Measurements from ENCODE around the gene CANT1.
"Not testable (repeated sequence)": the region's sequence is repeated elsewhere in the genome, so short reads cannot be mapped to it uniquely, and the experiment has no call there.

CANT1 gene

DNA sequence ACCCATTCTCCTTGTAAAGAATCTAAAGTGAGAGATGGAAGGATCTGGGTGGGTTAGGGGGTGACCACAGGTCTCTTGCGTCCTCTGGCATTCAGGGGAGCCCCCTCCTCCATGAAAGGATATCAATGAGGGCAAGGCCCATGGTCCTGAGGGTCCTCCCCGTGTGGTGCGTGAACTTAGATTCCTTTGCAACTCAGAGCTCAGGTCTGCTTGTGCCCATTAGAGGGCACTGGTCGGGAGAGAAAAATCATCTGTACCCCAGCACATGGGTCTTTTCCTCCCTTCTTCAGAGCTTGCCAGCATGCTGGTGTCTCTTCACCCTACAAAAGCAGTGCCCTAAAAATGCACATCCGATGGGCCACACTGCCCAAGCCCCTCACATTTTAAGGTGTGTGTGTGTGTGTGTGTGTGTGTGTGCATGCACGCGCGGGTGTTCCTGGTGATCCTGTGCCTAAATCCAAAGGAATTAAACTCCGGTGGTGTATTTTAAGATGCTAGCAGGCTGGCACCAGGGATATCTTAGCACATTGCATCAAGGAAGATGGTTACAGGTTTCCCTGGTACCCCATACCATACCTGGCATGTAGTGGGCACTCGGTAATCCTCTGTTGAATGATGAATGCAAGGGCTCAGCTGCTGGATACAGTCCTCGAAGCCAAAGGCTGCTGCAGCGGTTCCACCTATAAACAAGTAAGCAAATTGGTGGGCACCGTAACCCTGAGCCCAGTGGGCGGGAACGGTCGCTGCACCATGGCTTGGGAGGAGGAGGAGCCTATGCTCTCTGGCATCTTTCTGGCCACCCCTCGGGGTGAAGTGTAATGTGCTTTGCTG lies 19.1 kb upstream of the CANT1 start:
- in situ Hi-C loops (cut with MboI; ENCODE audit: low sequenced_read_pairs): no loop called here

DNA sequence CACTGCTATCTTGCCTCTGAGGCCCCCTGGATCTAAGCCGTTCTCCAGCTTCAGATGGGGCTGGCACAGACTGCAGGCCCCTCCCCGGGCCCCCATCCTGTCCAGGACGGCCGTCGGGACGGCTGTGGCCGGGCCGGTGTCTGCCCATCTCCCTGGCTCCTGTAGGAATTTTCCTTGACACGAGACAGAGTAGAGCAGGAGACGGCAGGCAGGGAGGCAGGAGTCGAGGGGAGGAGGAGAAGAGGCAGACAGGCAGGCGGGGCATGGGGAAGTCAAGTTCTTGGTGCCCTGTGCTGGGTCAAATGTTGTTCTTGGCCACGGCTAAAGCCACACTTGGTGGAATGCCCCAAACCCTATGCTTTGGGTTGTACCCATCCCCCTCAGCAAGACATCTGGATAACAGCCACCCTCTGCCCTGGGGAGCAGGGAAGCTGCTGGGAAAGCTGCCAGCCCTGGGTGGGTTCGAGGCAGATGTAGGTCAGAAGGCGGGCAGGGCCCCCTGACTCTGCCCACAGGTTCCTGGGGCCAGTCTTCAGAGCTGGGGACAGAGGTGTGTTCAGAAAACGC lies 18.4 kb upstream of the CANT1 start:
- in situ Hi-C loops (cut with MboI; ENCODE audit: low sequenced_read_pairs): no loop called here

DNA sequence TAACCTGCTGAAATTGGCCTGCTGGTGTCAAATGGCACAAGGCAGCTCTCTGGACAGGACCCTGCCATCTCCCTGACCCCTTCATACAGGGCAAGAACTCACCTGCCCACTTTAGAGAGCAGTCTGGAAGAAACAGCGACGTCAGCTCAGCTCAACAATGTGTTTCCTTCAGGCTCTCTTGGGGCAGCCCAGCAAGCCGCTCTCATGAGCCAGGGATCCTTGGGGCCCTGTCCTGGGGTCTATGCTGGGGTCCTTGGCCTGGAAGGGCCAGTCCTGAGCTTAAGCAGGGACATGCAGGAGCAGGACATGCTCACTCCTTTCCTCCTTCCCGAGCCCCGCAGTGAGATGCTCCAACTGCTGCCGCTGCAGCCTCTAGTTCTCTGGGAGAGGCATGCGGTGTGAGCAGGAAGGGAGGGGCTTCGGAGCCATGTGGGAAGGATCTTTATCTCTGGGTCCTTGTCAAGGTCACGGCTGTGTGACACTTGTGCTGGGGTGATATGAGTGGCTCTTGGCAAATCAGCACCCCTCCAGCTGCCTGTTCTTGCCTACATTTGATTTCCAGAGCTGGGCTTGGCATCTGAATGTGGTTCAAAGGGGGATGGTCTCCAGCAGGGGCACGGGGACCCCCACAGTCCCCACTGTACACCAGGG lies 17.8 kb upstream of the CANT1 start:
- in situ Hi-C loops (cut with MboI; ENCODE audit: low sequenced_read_pairs): no loop called here

DNA sequence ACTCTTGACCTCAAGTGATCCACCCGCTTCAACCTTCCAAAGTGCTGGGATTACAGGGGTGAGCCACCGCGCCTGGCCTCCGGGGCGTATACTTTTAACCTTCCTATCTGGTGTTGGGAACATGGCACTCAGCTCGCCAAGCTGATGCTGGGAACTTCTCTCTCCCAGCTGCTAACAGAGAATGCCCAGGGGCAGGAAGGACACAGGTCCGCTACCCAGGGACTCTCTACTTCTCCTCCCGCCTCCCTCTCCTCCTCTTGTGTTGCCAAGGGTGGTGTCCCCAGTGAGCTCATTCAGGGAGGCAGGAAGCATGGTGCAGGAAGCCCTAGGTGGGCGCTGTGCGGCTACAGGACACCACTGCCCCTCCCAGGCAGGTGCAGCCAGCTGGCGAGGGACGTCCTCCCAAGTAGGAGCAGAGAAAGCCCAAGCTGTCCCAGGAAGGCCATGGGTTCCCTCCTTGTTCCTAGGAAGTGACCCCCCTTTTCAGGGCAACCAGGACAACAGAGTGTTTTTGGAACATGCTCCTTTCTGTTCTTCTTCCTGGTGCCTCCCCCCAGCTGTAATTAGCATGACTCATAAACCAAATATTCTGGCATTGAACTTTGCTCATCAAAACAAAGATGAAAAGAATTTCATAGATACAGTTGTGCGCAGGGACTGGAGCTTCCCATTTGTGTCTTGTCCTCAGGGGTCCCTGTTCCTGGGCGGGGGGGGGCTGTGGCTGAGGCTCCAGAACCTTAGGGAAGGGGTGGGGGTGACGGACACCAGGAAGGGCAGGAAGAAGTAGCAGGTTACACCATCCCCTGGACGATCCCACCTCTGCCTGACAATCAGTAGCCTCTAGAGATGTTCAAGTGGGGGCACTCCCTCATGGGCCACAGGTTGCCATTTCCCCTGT lies 17.1 kb upstream of the CANT1 start:
- in situ Hi-C loops (cut with MboI; ENCODE audit: low sequenced_read_pairs): no loop called here

DNA sequence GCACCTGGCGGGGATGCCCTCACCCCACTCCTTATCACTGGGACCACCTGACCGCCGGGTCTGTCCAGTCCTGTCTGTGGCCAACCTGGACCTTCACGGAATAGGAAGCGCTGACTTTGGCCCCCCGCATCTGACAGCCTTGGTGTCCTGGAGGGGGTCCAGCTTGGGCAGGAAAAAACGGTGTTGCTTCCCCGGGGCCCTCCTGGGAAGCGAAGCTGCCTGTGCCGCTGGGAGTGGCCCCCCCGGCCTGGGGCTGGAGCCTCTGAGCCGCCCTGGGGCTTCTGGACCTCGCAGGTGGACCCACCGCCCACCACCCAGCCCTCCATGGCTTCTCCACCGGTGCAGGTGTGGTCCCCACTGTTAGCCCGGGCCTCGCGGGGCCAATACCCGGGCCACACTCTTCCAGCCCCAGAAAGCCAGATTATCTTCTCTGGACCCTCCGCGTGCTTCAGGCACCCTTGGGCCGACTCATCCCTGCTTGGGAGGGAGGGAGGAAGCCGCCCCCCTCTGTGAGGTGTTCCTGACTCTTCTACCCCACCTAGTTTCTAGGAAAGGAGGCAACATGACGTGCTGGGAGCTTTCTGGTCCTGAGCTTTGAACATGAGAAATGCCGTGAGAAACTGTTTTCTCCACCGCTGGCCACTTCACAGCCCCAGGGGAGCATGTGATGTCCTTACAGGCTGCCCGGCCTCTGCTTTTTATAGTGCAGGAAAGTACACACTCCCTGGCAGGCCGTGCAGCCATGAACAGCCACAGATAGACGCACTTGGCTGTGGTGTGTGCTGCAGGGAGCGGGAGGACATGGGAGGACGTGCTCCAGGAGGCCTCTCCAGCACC lies 15.6 kb upstream of the CANT1 start:
- in situ Hi-C loops (cut with MboI; ENCODE audit: low sequenced_read_pairs): no loop called here

DNA sequence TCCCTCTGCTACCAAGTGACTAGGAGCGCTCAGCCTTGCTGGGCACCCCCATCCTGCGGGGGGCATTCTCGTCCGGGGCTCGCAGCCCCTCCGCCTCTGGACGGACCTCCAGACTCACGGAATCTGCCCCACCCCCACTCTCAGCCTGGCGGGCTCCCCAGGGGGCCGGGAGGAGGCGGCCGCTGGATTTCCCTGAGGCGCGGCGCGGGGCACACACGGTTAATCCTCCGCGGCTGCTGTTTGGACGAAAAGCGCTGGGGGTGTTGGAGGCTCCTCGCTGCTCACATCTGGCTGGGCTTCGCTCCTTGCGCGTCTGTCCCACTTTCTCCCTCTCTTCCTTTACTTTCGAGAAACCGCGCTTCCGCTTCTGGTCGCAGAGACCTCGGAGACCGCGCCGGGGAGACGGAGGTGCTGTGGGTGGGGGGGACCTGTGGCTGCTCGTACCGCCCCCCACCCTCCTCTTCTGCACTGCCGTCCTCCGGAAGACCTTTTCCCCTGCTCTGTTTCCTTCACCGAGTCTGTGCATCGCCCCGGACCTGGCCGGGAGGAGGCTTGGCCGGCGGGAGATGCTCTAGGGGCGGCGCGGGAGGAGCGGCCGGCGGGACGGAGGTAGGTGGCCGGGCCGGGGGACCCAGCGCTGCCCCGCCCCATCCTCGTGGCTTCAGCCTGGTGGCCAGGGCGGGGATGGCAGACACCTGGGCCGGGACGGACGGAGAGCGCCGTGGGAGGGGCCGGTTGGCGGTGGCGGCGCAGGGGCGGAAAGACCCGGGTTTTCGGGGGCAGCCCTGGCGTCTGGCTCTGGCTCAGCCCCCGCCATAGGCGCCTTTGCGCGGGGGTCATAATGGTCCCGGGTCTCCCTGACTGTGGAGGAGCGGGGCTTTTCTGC lies 14.6 kb upstream of the CANT1 start, which contains the start of gene C1QTNF1:
TSS of gene C1QTNF1 (plus strand) at position 284 of the 886 bp plus-strand sequence. CDS start 19,800 bp downstream, outside the sequence.
- in situ Hi-C loops (cut with MboI; ENCODE audit: low sequenced_read_pairs): no loop called here

DNA sequence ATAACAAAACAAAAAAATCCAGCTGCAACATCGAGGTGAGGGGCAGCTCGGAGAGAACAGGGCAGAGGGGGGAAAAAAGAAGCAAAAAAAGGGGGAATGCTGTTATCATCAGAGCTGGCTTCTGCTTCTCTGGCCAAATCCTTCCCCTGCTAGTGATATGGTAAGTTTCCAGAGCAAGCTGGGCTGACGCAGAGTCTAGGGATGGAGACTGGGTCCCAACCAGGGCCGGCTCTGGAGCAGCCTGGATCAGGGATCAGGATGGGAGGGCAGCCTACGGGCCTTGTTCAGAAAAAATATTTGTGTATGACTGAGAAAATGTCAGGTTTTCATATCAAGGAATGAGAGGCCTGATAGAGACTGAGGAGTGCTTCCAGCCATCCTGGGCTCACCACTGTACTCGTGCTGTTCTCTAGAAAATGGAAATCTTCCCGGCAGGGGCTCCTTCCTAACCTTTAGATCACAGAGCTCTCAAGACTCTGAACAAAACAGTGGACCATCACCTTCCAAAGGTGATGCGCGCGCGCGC lies 13.7 kb upstream of the CANT1 start:
- in situ Hi-C loops (cut with MboI; ENCODE audit: low sequenced_read_pairs): no loop called here

DNA sequence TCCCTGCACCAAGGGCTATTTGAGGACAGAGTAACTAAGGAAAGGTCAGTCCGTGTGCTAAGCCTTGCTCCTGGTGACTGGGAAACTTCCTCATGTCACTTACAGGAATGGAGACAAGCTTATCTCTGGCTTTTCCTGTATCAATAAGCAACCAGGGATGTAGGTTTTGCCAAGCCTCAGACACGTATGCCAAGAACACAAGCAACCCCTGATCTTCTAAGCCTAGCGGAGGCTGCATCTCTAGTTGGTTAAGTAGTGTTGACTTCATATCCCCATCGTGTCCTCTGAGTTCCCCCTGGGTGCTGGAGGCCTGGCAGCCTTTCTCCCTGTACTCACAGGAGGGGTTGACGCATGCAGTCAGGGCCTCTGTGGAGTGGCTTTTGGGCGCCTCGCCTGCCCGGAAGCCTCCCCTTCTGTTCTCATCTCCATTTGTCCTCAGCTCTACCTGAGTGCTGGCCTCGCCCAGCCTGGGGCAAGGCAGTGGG lies 13.0 kb upstream of the CANT1 start:
- in situ Hi-C loops (cut with MboI; ENCODE audit: low sequenced_read_pairs): no loop called here

DNA sequence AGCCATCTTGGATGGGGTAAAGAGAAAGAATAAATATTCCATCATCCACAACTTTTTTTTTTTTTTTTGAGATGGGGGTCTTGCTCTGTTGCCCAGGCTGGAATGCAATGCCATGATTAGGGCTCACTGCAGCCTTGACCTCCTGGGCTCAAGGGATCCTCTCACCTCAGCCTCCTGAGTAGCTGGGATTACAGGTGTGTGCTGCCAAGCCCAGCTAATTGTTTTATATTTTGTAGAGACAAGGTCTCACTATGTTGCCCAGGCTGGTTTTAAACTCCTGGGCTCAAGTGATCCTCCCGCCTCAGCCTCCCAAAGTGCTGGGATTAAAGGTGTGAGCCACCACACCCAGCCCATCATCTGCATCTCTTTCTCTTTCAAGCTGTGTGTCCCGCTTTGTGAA lies 12.4 kb upstream of the CANT1 start:
- in situ Hi-C loops (cut with MboI; ENCODE audit: low sequenced_read_pairs): not testable (repeated sequence)

DNA sequence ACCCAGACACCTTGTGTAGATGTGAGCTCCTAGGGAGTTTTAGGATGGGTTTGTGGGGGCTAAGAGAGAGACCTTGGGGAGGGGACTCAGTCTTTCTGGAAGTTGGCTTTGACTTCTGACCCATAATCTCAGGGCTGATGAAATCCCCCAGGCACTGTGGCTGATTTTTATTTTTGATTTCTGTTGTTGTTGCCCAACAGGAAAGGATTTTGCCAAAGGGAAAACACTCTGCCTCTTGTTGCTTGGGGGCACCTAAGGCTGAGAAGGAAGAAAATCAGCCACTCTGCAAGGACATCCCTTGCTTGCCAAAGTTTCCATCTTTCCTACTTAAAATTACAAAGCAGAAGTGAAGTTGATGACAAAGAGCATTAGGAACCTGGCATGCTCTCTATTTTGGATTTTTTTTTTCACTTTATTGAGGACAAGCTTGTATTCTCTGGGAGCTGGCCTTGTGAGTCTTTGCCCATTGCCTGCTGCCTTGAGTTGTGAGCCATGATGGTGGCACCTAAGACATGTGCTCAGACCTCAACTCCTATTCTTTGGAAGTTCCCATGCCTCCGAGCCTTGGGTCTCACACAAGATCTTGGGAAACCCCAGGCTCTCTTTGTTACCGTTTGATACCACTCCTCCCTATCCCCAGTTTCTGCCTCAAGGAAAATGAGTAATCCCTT lies 11.2 kb upstream of the CANT1 start:
- in situ Hi-C loops (cut with MboI; ENCODE audit: low sequenced_read_pairs): no loop called here

DNA sequence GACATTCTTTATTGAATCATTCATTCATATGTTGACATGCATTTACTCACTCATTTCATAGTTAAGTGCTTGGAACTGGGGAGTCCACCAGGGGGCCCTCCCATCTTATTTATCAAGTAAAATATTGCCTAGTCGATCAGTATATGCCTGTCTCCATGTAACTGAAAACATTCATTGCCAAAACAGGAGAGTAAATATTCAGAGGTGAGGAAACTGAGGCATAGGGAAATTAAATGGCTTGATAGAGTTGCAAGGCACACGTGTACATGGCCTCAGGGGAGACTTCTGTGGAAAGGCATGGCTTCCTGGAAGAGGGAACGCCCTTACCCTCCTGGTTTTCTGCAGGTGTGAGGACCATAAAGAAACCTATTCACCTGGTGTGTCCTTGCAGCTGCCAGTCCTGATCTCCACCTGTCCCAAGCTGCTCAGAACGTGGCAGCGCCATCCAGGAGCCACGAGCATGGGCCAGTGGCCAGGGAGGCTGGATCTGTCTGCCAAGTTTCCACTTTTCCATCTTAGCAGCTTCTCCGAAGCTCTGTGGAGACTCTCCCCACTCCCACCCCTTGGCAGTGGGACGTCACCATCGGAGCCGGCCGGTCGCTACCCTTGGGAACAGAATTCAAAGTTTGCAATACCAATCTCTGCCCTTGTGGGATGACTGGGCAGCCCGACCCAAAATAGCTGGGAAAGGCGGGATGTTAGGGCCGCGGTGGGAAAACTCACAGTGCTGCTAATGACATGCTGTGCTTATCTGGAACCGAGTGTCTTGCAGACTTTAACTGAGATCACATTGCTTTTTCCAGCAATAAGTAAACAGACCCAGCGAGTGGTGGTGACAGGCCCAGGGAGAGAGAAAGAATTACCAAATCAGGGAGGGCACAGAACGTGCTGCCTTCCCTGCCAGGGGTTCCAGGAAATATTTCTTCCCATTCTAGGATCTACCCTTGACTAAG lies 10.3 kb upstream of the CANT1 start:
- in situ Hi-C loops (cut with MboI; ENCODE audit: low sequenced_read_pairs): no loop called here

DNA sequence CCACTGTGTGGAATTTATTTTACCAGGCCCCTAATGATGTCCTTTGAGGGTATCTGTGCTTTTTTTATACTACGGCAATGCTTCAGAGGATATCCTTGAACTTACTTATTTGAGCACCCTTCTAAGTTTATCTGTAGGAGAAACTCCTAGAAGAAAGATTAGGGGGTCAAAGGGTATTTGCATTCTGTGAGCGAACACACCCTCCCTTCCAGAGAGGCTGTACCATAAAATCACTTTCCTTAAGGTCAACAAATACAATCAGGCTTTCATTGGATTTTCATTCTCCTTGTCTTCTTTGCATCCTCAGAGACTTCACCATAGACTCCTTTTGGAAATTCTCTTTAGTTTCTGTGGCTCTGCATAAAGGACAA lies 9.7 kb upstream of the CANT1 start:
- in situ Hi-C loops (cut with MboI; ENCODE audit: low sequenced_read_pairs): no loop called here

DNA sequence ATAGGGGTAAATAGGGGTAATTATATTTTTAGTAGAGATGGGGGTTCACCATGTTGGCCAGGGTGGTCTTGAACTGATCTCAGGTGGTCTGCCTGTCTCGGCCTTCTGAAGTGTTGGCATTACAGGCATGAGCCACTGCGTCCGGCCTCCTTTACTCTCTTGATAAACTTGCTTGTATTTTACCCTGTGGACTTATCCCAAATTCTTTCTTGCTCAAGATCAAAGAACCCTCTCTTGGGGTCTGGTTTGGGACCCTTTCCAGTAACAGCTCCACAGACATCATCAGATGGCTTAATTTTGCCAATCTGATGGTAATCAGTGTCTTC lies 8.8 kb upstream of the CANT1 start:
- in situ Hi-C loops (cut with MboI; ENCODE audit: low sequenced_read_pairs): no loop called here

DNA sequence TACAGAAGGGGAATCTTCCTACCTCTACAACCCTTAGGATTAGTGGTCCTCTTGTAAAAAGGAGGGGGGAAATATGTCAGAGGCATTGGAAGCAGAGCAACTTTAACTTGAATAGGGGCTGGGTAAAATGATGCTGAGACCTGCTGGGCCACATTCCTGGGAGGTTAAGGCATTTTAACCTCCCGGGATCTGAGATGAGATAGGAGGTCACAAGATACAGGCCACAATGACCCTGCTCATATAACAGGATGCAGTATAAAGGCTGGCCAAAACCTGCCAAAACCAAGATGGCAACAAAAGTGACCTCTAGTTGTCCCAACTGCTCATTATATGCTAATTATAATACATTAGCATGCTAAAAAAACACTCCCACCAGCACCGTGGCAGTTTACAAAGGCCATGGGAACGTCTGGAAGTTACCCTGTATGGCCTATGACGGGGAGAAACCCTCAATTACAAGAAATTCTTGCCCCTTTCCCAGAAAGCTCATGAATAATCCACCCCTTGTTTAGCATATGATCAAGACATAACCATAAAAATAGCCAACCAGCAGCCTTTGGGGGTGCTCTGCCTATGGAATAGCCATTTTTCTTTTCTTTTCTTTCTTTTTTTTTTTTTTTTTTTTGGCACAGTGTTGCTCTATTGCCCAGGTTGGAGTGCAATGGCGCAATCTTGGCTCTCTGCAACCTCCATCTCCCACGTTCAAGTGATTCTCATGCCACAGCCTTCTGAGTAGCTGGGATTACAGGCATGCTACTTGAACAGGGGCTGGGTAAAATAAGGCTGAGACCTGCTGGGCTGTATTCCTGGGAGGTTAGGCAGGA lies 8.2 kb upstream of the CANT1 start:
- in situ Hi-C loops (cut with MboI; ENCODE audit: low sequenced_read_pairs): no loop called here

DNA sequence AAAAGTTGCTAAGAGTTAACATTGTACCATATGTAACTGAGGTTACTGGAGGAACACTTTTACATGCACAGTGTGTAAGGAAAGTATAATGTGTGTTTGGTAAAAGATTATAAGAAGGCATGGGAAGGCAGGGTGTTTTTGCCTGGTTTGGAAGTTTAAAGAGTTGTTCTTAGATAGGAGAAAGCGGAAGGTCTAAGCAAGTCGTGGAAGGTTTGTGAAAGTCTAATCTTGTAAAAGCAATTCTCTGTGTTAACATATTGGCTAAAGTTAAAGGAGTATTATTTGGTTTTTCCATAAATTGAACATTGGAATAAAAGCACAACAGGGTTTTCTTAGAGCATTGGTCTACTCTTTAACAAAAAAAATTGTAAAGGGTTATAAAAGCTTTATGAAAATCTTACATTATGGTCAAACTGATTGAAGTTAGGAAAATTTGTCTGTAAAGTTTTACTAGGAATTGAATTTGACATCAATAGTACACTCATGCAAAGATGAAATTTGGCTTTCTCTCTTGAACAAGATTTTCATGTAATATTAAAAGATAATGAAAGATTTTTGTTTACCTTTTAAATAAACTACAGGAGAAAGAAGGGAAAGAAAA lies 4.7 kb upstream of the CANT1 start:
- in situ Hi-C loops (cut with MboI; ENCODE audit: low sequenced_read_pairs): no loop called here

DNA sequence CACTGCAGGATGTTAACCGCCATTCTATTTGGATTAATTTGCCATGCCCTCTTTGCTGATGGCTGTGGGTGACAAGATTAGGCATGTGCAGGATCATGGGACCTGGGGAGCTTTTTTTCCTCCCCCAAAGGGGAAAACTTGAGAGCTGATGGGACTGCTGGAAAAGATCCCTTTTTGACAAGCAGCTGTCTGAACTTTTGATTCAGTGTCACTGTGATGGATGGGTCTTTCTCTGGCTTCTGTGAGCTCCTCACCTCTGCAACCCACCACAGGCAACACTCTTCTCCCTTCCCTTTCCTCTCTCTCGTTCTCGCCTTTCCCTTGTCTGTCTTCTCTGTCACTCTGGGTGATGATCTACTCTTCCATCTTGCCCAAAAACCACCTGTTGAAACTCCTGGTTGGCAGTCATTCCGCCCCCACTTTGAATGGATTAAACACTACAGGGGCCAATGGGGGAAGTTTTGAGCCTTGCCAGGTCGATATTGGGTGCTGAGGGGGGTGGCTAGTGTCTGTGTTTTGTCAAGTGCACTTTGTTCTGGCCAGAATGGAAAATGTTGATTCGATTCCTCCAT lies 3.1 kb upstream of the CANT1 start:
- in situ Hi-C loops (cut with MboI; ENCODE audit: low sequenced_read_pairs): no loop called here
